ENCODE measurements around the gene ITPKB.
"Not testable (repeated sequence)": the region's sequence is repeated elsewhere in the genome, so short reads cannot be mapped to it uniquely, and the experiment has no call there.

The ITPKB gene

DNA sequence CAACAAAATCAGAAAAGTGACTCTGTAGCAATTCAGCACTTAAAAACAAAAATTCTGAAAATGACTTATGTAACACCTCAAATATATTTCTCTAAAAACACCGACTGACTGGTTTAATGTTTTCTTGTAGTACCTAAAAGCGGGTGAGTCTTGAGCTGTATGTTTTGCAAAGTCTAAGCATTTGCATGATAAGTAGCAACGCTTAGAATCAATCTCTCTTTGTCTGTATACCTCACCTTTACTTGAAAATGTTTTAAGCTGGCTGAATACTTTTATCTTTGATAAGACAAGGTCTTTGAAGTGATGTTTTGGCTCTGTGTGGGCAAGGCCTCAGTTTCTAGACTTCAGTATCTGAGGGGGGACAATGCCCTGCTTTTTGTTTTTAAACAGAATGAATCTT, 8.2 kb downstream of the ITPKB start:
- DNase-seq = no peak

DNA sequence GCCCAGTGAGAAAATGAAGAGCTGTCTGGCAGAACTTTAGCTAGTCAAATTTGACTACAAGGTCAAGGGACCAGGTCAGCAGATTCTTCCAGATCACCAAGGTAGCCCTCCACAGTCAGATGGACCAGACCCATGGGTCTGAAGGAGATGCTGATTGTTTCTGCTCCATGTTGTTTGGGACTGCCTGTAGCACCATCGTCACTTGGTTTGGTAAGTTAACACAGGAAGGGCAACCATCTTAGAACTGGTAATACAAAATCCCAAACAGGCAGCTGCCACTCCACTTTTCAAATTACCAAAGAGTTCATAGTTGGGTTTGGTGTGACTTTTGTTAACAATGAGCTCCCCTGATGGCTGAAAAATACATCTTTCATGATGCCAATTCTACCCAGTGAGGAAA, 9.0 kb downstream of the ITPKB start:
- no peak for DNase-seq

GRCh38 chr1:226728448-226728847, 10.6 kb downstream of the ITPKB start:
- DNase-seq = no peak

DNA sequence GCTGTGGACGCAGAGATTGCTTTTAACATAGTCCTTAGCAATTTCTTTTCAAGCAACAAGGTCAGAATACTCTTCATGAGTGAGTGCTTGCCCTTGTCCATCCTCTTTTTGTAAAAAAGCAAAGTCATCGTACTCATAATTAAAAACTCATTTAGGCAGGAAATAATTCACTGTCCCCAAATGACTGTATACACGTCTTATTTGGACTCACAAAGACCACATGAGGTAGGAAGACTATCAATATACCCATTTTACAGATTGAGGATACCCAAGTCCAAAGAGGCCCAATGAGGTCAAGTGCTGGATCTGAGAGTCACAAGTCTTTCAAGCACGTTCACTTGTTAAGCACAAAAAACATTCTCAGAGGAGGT, 13.2 kb downstream of the ITPKB start:
- no peak for DNase-seq

DNA sequence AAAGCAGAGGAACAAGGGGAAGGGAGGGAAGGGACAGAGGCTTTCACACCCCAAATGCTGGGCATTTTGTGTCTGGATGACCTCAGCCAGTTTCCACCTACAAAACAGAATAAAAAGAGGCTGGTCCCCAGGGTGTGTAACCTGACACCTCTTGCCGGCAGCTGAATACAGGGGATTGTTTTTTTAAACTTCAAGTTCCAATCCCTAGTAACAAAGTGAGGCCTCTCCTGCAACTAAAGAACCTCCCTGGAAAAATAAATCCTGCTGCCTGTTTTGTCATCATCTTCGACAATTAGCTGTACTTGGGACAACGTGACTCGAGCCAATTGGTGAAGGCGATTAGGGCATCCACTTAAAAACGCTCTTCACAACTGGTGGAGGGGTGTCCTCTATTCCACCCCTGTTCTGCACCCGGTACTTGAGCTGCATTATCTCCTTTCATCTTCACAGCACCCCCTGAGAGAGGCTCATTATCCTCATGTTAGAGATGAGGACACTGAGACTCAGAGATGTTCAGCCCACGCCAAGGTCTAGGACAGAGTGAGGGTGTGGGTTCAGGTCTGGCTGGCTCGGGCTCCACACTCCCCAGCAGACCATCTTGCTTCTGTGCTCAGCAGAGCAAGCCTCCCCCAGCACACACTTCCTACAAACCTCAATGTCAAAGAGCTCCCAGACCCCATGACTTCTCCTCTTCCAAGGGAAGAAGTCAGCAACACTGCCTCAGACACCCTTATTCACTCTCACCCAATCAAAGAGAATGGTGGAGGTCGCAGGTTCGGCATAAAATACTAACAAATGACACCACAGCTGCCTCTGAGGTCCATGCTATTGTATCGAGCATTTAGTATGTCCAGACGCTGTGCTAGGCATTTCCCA, 15.2 kb downstream of the ITPKB start:
- DNase-seq = no peak

GRCh38 chr1:226722901-226723656, 16.0 kb downstream of the ITPKB start:
- DNase-seq = no peak

- peak; percentile 53 for DNase-seq
These were observed 16.7 kb downstream of the ITPKB start for GRCh38 chr1:226722240-226722900.

- not testable (repeated sequence) for DNase-seq
These were observed 18.5 kb downstream of the ITPKB start for GRCh38 chr1:226720574-226720973.

- DNase-seq = no peak
These were observed 19.3 kb downstream of the ITPKB start for GRCh38 chr1:226719596-226720387.

- DNase-seq = no peak
These were observed 21.7 kb downstream of the ITPKB start for GRCh38 chr1:226717256-226717909.

- DNase-seq = no peak
These were observed 22.5 kb downstream of the ITPKB start for GRCh38 chr1:226716577-226716976.

DNA sequence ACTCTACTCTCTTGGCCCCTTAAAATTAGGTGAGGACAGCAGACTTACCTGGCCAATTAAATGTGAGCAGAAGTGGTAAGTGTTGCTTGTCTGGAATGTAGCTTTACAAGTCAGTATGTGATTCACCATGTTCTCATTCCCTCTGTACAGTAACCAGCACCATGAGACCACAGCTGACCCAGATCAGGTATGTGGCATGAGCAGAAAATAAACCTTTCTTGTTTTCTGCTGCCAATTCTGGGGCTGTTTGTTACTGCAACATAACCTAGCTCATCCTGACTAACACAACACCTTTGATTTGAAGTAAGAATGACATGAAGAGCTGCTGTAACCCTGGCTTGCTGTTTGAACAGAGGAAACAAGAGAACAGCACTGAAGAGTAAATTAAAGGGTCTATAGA, 24.9 kb downstream of the ITPKB start:
- DNase-seq = no peak

DNA sequence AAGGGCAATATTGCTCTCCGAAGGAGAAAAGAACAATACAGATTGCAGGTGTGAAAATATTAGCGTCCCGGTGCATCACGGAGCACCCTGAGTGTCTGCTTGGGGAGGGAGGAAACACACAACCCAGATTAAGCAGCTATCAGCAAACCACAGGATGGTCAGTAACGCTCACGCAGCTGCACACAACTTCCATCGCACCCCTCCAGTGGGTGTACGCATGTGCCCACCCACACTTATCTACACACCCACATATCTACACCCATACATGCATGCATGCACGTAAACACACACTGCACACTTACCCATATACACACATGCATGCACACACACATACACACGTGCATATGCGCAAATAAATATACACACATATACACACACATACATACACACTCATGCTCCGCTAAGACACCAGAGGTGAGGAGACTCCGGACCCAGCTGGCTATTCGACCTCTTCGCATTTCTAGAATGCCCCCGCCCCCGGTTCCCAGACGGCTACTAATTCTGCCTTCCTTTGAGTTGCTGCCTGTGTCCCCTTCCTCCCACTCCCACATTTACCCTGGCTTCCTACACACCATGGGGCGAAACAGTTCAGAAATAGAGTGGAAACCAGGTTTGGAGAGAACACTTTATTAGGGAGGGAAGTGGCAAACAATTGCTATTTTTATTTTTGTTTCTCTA, 26.2 kb downstream of the ITPKB start:
- no peak for DNase-seq

DNA sequence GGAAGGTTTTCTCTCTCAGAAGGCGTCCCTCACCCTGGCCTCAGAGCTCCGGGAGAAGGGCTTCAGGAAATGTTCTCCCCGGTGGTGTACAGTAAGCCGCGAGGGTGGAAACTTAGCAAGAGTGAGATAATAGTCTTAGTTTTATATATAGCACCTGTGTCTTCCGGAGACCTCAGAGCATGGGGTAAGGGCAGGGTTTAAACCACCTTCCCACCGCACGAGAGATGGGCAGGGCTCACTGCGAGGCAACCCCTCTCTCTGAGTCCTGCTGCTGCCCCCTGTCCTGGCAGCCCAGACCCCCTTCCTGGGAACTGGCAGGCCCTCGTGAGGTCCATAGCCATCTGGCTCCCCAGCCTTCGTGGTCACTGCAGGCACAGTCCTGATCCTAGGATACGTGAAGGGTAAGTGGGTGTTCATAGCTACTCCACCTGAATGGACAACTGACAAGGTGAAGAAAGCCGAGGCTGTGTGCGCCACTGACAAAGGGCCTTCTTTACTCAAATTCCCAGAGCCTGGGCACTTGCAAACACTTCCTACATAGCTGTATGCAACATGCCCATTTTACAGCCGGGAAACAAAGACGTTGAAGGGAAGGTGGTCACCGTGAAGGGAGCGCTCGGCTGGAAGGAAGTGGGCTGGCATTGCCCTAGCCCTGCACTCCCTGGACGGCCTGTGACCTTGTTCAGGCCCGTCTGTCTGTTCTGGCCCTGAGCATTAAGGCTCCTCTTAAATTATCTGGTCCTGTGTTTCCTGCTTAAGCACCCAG, 26.9 kb downstream of the ITPKB start:
- no peak for DNase-seq

DNA sequence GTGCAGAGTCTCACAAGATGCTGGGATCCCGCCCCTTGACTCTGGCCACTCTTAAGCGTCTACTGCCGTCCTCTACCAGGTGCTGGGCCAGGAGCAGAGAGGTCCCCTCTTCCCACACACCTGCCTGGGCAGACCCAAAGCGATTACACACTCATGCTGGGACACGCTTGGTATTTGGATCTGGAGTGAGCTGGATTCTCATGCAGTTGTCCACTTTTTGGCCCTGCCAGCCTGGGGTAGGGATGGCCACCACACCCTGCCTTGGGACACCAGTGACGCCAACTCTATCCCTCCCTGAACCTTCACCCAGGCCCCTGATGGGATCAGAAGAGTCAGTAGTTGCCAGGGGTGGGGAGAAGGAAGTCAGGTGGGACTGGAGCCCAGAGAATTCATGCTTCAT, 28.6 kb downstream of the ITPKB start:
- DNase-seq = no peak

- no peak for DNase-seq
These were observed 29.1 kb downstream of the ITPKB start for GRCh38 chr1:226709953-226710352.

- no peak for DNase-seq
These were observed 30.1 kb downstream of the ITPKB start for GRCh38 chr1:226708967-226709396.

- no peak for DNase-seq
These were observed 30.7 kb downstream of the ITPKB start for GRCh38 chr1:226708342-226708780.

DNA sequence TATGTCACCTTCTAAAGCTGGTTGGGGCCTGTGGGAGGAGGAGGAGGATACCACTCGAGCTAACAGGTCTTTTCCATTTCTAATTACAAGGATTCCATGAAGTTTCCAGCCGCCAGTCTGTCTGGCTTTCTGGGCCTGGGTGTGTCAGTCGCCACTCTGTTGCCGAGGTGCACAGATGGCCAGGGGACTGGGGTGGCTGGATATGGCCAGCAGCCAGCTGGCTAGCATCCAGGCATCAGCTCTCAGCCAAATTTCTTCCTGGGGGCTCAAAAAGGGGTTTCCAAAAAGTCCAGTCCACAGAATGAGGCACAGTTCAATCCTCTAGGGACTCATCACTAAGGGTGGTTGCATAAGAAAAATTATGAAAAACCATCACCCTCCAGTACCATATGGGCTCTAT, 32.4 kb downstream of the ITPKB start:
- DNase-seq = no peak

GRCh38 chr1:226704169-226704937, 34.7 kb downstream of the ITPKB start:
- DNase-seq = no peak
